ENCODE results near the gene ADGRA1.
"Not testable (repeated sequence)": the region's sequence is repeated elsewhere in the genome, so short reads cannot be mapped to it uniquely, and the experiment has no call there.

ADGRA1 gene

GRCh38 chr10:133143546-133143945 is 55.8 kb downstream of the ADGRA1 start:
- DNase-seq (ENCODE audit: low read depth), result no peak
- no peak overlapping the region for H3K4me3 ChIP-seq (ENCODE audit: low read length)
- TF ChIP-seq CTCF (IDR thresholded peaks at IDR 0.05; ENCODE audit: insufficient read depth, low read depth, low read length, missing control alignments), result no peak

- no peak overlapping the region for H3K4me3 ChIP-seq (ENCODE audit: low read length)
- TF ChIP-seq CTCF (IDR thresholded peaks at IDR 0.05; ENCODE audit: insufficient read depth, low read depth, low read length, missing control alignments), result no peak
- DNase-seq (ENCODE audit: low read depth), result no peak
These were observed 57.0 kb downstream of the ADGRA1 start for GRCh38 chr10:133144771-133145170.

GRCh38 chr10:133150226-133150625 is 62.5 kb downstream of the ADGRA1 start:
- DNase-seq (ENCODE audit: low read depth), result no peak
- no peak overlapping the region for H3K4me3 ChIP-seq (ENCODE audit: low read length)
- TF ChIP-seq CTCF (IDR thresholded peaks at IDR 0.05; ENCODE audit: insufficient read depth, low read depth, low read length, missing control alignments), result no peak

GRCh38 chr10:133150656-133151055 is 62.9 kb downstream of the ADGRA1 start:
- no peak for TF ChIP-seq CTCF (IDR thresholded peaks at IDR 0.05; ENCODE audit: insufficient read depth, low read depth, low read length, missing control alignments)
- H3K4me3 ChIP-seq (ENCODE audit: low read length), result no peak overlapping the region
- no peak for DNase-seq (ENCODE audit: low read depth)

- DNase-seq (ENCODE audit: low read depth); H3K4me3 ChIP-seq (ENCODE audit: low read length): not testable (repeated sequence)
These were observed 63.3 kb downstream of the ADGRA1 start for GRCh38 chr10:133151071-133151470.

- no peak for DNase-seq (ENCODE audit: low read depth)
- no peak overlapping the region for H3K4me3 ChIP-seq (ENCODE audit: low read length)
- TF ChIP-seq CTCF (IDR thresholded peaks at IDR 0.05; ENCODE audit: insufficient read depth, low read depth, low read length, missing control alignments), result no peak
These were observed 63.8 kb downstream of the ADGRA1 start for GRCh38 chr10:133151543-133151972.

GRCh38 chr10:133154411-133154810 is 66.7 kb downstream of the ADGRA1 start:
- no peak overlapping the region for H3K4me3 ChIP-seq (ENCODE audit: low read length)
- TF ChIP-seq CTCF (IDR thresholded peaks at IDR 0.05; ENCODE audit: insufficient read depth, low read depth, low read length, missing control alignments), result no peak
- no peak for DNase-seq (ENCODE audit: low read depth)
